ENCODE results near the gene EIF3L.
A peak's percentile ranks its signal among the peaks of the same experiment; 100 is the strongest.

The EIF3L gene

GRCh38 chr22:37842015-37842793 is 7.0 kb upstream of the EIF3L start:
- Histone ChIP-seq H3K4me2 (ENCODE audit: insufficient read depth, low read length) (peak overlapping the region; percentile 77), H2AFZ (ENCODE audit: low read depth, low read length) (no peak overlapping the region), H3K36me3 (ENCODE audit: insufficient read depth, low read length) (peaks cover 27% of the 10 kb centered on the region), H4K20me1 (ENCODE audit: insufficient read depth, low read length) (peaks cover 7% of the 10 kb centered on the region; the same call in 1 of the 2 replicates), H3K27me3 (ENCODE audit: insufficient read depth, low read length, poor library complexity) (no peaks in the 10 kb centered on the region), H3K27ac (ENCODE audit: low read length) (no peak overlapping the region), H3K4me1 (ENCODE audit: insufficient read depth, low read length) (peaks cover 28% of the 10 kb centered on the region), H3K79me2 (ENCODE audit: insufficient read depth, low read length) (peaks cover 44% of the 10 kb centered on the region), H3K9ac (ENCODE audit: low read depth, low read length) (no peak overlapping the region), H3K4me3 (ENCODE audit: low read depth in 1 of 2, low read length in 2 of 2) (peak overlapping the region in 1 of 2 experiments; percentile 66; a peak in 1 of 4 replicates), H3K9me3 (ENCODE audit: insufficient read depth, low read length, severe bottlenecking) (peaks cover 6% of the 10 kb centered on the region)
- TF ChIP-seq, protein P1, sequence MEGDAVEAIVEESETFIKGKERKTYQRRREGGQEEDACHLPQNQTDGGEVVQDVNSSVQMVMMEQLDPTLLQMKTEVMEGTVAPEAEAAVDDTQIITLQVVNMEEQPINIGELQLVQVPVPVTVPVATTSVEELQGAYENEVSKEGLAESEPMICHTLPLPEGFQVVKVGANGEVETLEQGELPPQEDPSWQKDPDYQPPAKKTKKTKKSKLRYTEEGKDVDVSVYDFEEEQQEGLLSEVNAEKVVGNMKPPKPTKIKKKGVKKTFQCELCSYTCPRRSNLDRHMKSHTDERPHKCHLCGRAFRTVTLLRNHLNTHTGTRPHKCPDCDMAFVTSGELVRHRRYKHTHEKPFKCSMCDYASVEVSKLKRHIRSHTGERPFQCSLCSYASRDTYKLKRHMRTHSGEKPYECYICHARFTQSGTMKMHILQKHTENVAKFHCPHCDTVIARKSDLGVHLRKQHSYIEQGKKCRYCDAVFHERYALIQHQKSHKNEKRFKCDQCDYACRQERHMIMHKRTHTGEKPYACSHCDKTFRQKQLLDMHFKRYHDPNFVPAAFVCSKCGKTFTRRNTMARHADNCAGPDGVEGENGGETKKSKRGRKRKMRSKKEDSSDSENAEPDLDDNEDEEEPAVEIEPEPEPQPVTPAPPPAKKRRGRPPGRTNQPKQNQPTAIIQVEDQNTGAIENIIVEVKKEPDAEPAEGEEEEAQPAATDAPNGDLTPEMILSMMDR (IDR thresholded peaks at IDR 0.05; ENCODE audit: borderline replicate concordance, extremely low read depth, low read length, poor library complexity, severe bottlenecking), result no peak
- TF ChIP-seq EZH2 (IDR thresholded peaks at IDR 0.05; ENCODE audit: borderline replicate concordance, low read depth, low read length, severe bottlenecking), result no peak
- no peak for DNase-seq
- no peak for ATAC-seq (ENCODE audit: insufficient read depth, low read depth)

GRCh38 chr22:37843741-37844089 is 5.5 kb upstream of the EIF3L start:
- no peaks in the 10 kb centered on the region for H3K27me3 ChIP-seq (ENCODE audit: insufficient read depth, low read length, poor library complexity)
- peaks cover 54% of the 10 kb centered on the region for H3K79me2 ChIP-seq (ENCODE audit: insufficient read depth, low read length)
- peak overlapping the region; percentile 54 to 66; a peak in 3 of 4 replicates for H3K4me3 ChIP-seq (ENCODE audit: low read depth in 1 of 2, low read length in 2 of 2)
- H3K9ac ChIP-seq (ENCODE audit: low read depth, low read length), result peak overlapping the region; percentile 71
- H2AFZ ChIP-seq (ENCODE audit: low read depth, low read length), result peak overlapping the region; percentile 71
- peaks cover 7% of the 10 kb centered on the region; the same call in 1 of the 2 replicates for H4K20me1 ChIP-seq (ENCODE audit: insufficient read depth, low read length)
- H3K36me3 ChIP-seq (ENCODE audit: insufficient read depth, low read length), result peaks cover 17% of the 10 kb centered on the region
- H3K4me1 ChIP-seq (ENCODE audit: insufficient read depth, low read length), result peaks cover 40% of the 10 kb centered on the region
- peak overlapping the region; percentile 77 for H3K4me2 ChIP-seq (ENCODE audit: insufficient read depth, low read length)
- H3K27ac ChIP-seq (ENCODE audit: low read length), result peak overlapping the region; percentile 65
- H3K9me3 ChIP-seq (ENCODE audit: insufficient read depth, low read length, severe bottlenecking), result peaks cover 6% of the 10 kb centered on the region
- TF ChIP-seq EZH2 (IDR thresholded peaks at IDR 0.05; ENCODE audit: borderline replicate concordance, low read depth, low read length, severe bottlenecking), result no peak
- TF ChIP-seq, protein P1 (IDR thresholded peaks at IDR 0.05; ENCODE audit: borderline replicate concordance, extremely low read depth, low read length, poor library complexity, severe bottlenecking), result no peak
- peak; percentile 46 for DNase-seq
- peak; percentile 30; the same call in 2 of the 3 replicates for ATAC-seq (ENCODE audit: insufficient read depth, low read depth)

- Histone ChIP-seq H4K20me1 (ENCODE audit: insufficient read depth, low read length) (peaks cover 7% of the 10 kb centered on the region; the same call in 1 of the 2 replicates), H3K4me1 (ENCODE audit: insufficient read depth, low read length) (peaks cover 43% of the 10 kb centered on the region), H2AFZ (ENCODE audit: low read depth, low read length) (peak overlapping the region; percentile 47), H3K4me2 (ENCODE audit: insufficient read depth, low read length) (peak overlapping the region; percentile 50), H3K79me2 (ENCODE audit: insufficient read depth, low read length) (peaks cover 61% of the 10 kb centered on the region), H3K36me3 (ENCODE audit: insufficient read depth, low read length) (peaks cover 12% of the 10 kb centered on the region), H3K9ac (ENCODE audit: low read depth, low read length) (peak overlapping the region; percentile 34; the same call in 1 of the 2 replicates), H3K27me3 (ENCODE audit: insufficient read depth, low read length, poor library complexity) (no peaks in the 10 kb centered on the region), H3K9me3 (ENCODE audit: insufficient read depth, low read length, severe bottlenecking) (peaks cover 6% of the 10 kb centered on the region), H3K27ac (ENCODE audit: low read length) (peak overlapping the region; percentile 47; the same call in 1 of the 2 replicates), H3K4me3 (ENCODE audit: low read depth in 1 of 2, low read length in 2 of 2) (peak overlapping the region; percentile 13 to 66; a peak in 3 of 4 replicates)
- no peak for ATAC-seq (ENCODE audit: insufficient read depth, low read depth)
- TF ChIP-seq, protein P1 (IDR thresholded peaks at IDR 0.05; ENCODE audit: borderline replicate concordance, extremely low read depth, low read length, poor library complexity, severe bottlenecking), result no peak
- TF ChIP-seq EZH2 (IDR thresholded peaks at IDR 0.05; ENCODE audit: borderline replicate concordance, low read depth, low read length, severe bottlenecking), result no peak
- DNase-seq, result no peak
Measured at GRCh38 chr22:37844904-37845329, 4.3 kb upstream of the EIF3L start.

Data from DND-41 (cell line).